GM19324 (cell line): ENCODE results near the gene OCEL1.
A peak's percentile ranks its signal among the peaks of the same experiment; 100 is the strongest.

Experiments used
- ATAC-seq: cut with Tn5 transposase; IDR thresholded peaks from one replicate; pipeline ENCODE4 v1.9.1; 2021; ENCODE audit warnings: mild to moderate bottlenecking, moderate library complexity; ENCODE audit not compliant: unreplicated experiment, low FRiP score

The OCEL1 gene

DNA sequence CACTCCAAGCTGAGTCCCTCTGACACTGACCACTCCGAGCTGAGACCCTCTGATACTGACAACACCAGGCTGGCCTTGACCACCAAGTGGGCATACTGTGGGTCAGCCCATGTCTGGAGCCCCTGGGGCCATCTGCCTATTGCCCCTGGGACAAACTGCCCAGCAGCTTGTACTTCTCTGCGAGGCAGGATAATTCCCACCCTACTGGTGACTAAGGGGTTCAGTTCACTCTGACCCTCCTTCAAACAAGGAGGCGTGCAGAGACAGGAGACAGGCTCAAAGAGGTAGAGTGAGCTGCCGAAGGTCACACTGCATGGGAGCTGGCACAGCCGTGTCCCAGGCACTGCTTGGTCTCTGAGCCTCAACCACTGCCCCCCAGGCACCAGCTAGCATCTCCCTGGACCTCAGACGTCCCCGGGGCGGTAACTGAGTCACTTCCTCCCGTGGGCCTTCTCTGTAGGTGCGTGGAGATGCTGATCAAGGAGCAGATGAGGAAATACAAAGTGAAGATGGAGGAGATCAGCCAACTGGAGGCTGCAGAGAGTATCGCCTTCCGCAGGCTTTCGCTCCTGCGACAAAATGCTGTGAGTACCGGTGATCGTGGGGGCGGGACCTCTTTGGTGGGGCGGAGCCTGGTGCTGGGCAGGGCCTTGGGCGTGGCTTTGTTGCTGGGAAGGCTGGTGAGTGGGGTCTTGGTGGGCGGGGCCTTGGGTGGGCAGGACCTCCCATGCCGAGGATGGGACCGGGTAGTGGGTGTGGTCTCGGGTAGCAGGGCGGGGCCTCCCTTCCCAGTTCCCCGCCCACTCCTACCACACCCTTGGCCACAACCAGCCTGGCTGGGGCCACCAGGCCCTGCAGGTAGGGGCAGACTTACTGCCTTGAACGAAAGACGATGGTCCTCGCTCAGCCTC, 16.6 kb upstream of the OCEL1 start:
- ATAC-seq: no peak

DNA sequence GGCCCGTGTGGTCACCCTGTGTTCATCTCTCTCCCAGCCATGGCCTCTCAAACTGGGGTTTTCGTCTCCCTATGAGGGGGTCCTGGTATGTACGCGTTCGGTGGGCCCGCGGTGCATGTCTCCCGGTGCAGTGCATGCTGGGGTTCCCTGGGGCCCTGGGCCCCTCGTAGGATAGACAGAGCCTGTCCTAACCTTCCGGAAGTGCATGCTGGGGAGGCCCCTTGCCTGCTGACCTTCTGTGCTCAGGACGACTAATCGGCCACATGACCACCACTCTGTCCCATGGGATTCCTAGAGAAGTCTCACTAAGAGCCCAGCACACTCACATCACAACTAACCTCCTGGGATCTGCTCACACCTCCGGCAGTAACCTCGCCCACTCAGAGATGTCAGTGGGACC, 15.7 kb upstream of the OCEL1 start:
- ATAC-seq: no peak

GRCh38 chr19:17211547-17212446, 14.2 kb upstream of the OCEL1 start:
- ATAC-seq: no peak

- ATAC-seq: no peak
Measured at GRCh38 chr19:17213334-17213733, 12.7 kb upstream of the OCEL1 start.

GRCh38 chr19:17214508-17215126, 11.4 kb upstream of the OCEL1 start:
- no peak for ATAC-seq

- peak; percentile 81 for ATAC-seq
Measured at GRCh38 chr19:17215127-17215971, 10.7 kb upstream of the OCEL1 start, which contains the start of gene USE1. TSS of gene USE1 (plus strand) at chr19:17215357. CDS start at chr19:17215406, 49 bp downstream.

DNA sequence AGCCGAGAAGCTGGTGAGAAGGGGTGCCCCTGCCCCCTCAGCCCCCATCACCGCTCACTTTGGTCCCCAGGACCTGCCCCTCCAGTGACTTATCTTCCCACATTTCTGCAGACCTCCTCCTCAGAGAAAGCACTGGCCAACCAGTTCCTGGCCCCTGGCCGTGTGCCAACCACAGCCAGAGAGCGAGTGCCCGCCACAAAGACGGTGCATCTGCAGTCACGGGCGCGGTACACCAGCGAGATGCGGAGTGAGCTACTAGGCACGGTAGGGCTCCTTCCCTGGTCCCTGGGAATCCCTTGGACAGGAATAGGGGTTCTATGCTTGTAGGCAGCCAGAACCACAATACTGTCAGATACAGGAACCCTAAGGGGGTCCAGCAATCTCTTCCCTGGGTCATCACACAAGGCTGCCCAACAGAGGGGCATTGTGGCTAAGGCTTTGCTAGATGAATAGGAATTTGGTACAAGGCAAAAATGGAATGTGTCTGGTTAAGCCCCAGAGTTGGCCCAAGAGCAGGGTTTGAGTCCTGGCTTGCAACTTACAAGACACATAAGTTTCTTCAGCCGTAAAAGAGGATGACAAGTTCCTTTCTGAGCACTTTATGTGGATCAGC, 9.9 kb upstream of the OCEL1 start:
- ATAC-seq: no peak

DNA sequence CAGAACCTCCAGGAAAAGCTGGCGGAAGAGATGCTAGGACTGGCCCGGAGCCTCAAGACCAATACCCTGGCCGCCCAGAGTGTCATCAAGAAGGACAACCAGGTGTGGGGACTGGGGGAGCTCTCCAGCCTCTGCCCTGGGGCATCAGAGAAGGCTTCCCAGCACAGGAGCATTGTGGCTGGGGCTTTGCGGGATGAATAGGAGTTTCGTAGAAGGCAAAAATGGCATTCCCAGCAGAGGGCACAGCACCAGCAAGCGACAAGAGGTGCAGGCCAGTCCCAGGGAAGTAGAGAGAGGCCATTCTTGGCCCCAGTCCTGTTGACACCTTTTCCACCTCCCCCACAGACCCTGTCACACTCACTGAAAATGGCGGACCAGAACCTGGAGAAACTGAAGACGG, 6.7 kb upstream of the OCEL1 start:
- ATAC-seq: no peak

DNA sequence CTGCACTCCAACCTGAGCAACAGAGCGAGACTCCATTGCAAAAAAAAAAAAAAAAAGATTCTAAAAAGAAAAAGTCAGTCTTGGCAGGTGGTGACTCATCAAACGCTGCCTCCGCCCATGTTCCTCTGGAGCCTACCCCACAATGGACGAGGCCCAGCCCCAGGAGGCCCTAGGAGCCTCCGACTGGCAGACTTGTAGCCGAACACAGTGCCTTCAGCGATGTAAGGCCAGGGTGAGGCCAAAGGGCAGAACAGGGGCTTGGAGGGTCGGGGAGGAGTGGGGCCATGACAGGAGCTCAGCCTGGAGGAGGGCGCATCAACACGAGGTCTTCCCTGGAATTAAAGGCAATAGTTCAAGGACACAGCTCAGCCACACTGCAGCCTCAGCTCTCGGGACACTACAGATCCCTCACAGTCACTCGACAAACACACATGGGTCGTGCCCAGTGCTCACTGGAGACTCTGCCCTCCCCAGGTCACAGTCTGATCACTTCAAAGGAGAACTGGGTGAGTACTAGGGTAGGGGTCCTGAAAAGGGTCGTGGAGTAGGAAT, 5.7 kb upstream of the OCEL1 start:
- no peak for ATAC-seq

- no peak for ATAC-seq
Measured at GRCh38 chr19:17225053-17225452, 973 bp upstream of the OCEL1 start.

- ATAC-seq: no peak
Measured at GRCh38 chr19:17227798-17228367, 1.9 kb downstream of the OCEL1 start.

DNA sequence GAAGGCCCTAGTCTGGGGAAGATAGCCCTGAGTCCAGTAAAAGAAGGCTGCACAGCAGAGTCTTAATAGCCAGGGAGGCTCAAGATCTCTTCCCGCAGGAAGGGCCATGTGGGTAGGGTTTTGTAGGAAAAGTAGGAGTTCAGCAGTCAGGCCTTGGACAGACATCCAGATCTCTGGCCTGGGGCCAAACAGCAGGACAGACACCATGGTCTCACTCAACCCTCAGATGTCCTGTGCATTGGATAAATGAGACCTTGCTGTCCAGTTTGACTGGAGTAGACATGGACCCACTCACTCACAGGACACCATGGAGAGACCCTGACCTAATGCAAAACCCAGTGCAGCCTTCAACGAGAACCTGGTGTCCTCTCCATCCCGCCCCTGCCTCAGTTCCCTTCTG, 3.9 kb downstream of the OCEL1 start:
- ATAC-seq: no peak

DNA sequence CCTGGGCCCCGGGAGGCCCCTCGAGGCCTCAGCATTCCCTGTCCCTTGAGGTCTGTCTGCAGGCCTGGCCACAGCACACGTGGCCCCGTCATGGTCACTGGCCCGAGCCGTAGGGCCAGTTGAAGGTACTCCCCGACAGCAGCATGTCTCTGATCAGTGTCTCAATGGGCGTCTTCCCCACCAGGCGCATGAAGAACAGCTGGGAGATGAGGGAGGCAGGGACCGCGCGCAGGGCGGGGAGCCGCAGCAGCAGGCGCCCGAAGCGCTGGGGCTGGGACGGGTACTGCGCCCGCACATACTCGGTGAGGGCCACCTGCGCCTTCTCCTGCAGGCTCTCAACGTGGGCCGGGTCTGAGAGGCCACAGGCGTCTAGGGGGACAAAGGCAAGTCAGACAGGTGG, 6.2 kb downstream of the OCEL1 start:
- ATAC-seq: no peak

GRCh38 chr19:17234911-17235299, 8.9 kb downstream of the OCEL1 start:
- peak; percentile 24 for ATAC-seq

DNA sequence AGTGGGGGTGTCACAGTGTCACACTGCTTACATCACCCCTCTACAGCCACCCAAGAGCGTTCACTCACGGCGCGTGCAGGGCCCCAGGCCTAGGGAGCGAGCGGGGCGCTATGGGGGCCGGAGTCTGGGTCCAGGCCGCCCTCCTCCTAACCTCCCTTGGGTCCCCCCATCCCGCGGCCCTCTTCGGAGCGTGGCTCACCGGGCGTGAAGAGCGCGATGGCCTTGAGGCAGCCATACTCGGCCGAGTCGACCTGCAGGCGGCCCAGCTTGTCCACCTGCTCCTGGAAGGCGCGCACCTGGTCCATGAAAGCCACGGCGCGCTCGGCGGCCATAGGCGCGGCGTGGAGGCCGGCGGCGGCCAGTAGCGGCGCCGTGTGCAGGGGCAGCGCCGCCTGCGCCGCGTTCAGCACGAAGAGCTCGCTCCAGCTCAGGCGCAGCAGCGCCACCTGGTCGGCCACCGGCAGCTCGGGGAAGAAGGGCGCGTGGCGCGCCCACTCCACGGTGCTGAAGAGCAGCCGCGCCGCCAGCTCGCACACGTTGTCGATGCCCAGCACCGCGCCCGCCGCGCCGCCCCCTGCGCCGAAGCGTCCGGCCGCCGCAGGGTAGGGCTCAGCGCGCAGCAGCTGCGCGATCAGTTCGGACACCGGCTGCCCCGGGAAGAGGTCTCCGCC, 9.4 kb downstream of the OCEL1 start:
- peak; percentile 72 for ATAC-seq

DNA sequence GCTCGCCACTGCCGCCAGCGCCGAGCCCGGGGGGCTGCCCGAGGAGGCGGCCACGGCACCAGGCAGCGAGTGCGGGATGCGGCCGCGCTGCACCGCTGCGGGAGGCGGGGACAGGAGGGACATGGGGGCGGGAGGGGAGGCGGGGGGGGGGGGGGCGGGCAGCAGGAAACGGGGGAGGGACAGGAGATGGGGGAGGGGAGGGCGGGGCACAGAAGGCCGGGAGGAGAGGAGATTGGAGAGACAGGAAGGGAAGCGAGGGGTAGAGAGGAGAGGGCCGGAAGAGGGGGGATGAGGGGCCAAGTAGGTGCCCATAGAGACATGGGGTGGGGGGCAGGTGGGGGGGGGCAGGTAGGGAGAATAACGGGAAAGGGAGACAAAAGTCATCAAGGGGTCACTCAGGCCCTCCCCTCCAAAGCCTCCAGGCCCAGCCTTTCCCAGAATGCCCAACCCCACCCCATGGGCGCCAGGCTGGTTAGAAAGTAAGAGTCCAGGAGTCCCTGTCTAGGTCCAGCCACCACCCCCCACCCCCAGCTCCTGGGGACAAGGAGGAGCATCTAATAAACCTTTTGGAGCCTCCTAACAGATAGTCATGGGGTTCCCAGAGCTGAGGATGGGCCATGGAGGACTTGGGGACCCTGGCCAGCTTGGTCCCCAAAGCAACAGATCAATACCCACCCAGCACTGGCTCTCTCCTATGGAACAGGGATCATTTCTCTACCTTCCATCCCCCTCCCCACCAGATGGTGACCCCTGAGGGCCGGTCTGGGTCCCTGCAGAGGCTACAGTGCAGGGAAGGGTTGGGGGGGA, 10.1 kb downstream of the OCEL1 start:
- ATAC-seq: no peak

DNA sequence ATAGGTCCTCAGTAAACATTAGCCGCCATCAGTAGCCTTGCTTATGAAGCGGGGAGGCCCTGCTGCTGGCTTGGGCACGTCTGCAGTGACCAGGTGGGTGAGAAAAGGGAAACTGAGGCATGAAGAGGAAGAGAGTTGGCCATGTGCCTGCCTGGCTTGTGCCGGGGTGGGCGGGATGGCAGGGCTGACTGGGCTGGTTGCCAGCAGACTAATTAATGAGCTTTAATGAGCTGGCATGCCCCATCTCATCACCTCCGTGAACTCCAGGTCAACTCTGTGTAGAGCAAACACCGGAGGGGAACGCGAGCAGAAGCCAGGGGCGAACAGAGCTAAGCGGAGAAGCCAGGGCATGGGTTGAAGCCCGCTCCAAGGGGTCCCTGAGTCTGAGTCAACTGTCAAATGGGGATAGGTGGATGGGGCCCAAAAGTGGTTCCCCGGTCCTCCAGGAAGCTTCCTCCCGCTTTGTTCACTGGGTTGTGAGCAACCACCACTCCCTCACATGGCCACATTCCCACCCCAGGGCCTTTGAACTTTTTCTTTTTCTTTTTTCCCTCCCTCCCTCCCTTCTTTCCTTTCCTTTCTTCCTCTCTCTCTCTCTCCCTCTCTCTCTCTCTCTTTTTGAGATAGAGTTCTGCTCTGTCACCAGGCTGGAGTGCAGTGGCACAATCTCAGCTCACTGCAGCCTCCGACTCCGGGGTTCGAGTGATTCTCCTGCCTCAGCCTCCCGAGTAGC, 11.0 kb downstream of the OCEL1 start:
- ATAC-seq: no peak
